Liver (tissue), 9 donors: ENCODE data around the gene TM7SF3. TPM values are rescaled to one million over a fixed set of nuclear protein-coding genes. Genes with fewer than 3 reads are reported as not detected.

Experiments
- DNase-seq: peaks from one replicate; pipeline ENCODE4 v3.0.0-alpha.2; 2017; ENCODE audit warnings: low spot score
- H3K27ac ChIP-seq, 2 donors: one replicate each; pipeline ENCODE4 v1.7.0; 2013; ENCODE audit warnings: inconsistent platforms in 2 of 2, low read length in 2 of 2, control low read depth in 1 of 2, low read depth in 1 of 2, mild to moderate bottlenecking in 1 of 2
- H3K27me3 ChIP-seq, 4 donors: one replicate each; pipeline versions ENCODE4 v1.6.1 to v1.7.0; 2013; ENCODE audit warnings: low read length in 3 of 4, inconsistent platforms in 1 of 4, mild to moderate bottlenecking in 1 of 4, moderate library complexity in 1 of 4; ENCODE audit not compliant: control insufficient read depth in 4 of 4, insufficient read depth in 4 of 4
- H3K36me3 ChIP-seq, 4 donors: one replicate each; pipeline versions ENCODE4 v1.6.1 to v1.7.0; 2013; ENCODE audit warnings: low read length in 3 of 4, mild to moderate bottlenecking in 3 of 4, low read depth in 1 of 4, moderate library complexity in 1 of 4; ENCODE audit not compliant: control insufficient read depth in 4 of 4, insufficient read depth in 3 of 4
- H3K4me1 ChIP-seq, 4 donors: one replicate each; pipeline versions ENCODE4 v1.6.1 to v1.7.0; 2013; ENCODE audit warnings: low read length in 3 of 4, mild to moderate bottlenecking in 3 of 4, moderate library complexity in 1 of 4; ENCODE audit not compliant: control insufficient read depth in 4 of 4, insufficient read depth in 4 of 4
- H3K4me3 ChIP-seq, 3 donors: one replicate each; pipeline versions ENCODE4 v1.6.1 to v1.7.0; 2013; ENCODE audit warnings: low read length in 3 of 3, control low read depth in 1 of 3, low read depth in 1 of 3, mild to moderate bottlenecking in 1 of 3
- H3K9ac ChIP-seq, 2 donors: one replicate each; pipeline ENCODE4 v1.7.0; 2013; ENCODE audit warnings: low read length in 2 of 2, mild to moderate bottlenecking in 2 of 2, moderate library complexity in 2 of 2, control low read depth in 1 of 2, low read depth in 1 of 2
- H3K9me3 ChIP-seq, 4 donors: one replicate each; pipeline versions ENCODE4 v1.6.1 to v1.7.0; 2013; ENCODE audit warnings: low read length in 3 of 4; ENCODE audit not compliant: control insufficient read depth in 4 of 4
- ATF3 ChIP-seq: IDR thresholded peaks from 2 replicates; pipeline ENCODE4 v1.6.1; 2016; ENCODE audit warnings: antibody characterized with exemption
- CTCF ChIP-seq: fragments of 150-350 bp; IDR thresholded peaks from 2 replicates; pipeline ENCODE4 v1.5.1; 2017; ENCODE audit warnings: improper control_type of control experiment, low read depth, low read length; ENCODE audit not compliant: missing input control
- EGR1 ChIP-seq, 2 donors: IDR thresholded peaks; 2 replicates each; pipeline ENCODE4 v1.6.1; 2016 to 2018; ENCODE audit warnings: antibody characterized with exemption in 2 of 2, low read depth in 2 of 2
- FOXA1 ChIP-seq: IDR thresholded peaks from 2 replicates; pipeline ENCODE4 v1.6.1; 2016; ENCODE audit warnings: antibody characterized with exemption
- FOXA2 ChIP-seq: IDR thresholded peaks from 2 replicates; pipeline ENCODE4 v1.6.1; 2016; ENCODE audit warnings: antibody characterized with exemption
- GABPA ChIP-seq, 2 donors: IDR thresholded peaks in 1 of 2; conservative IDR thresholded peaks in 1 of 2; 2 replicates each; pipeline ENCODE4 v1.6.1; 2016; ENCODE audit warnings: antibody characterized with exemption in 2 of 2, mild to moderate bottlenecking in 1 of 2, moderate library complexity in 1 of 2
- HNF4A ChIP-seq, 2 donors: conservative IDR thresholded peaks; 2 replicates each; pipeline ENCODE4 v1.6.1; 2016; ENCODE audit warnings: antibody characterized with exemption in 2 of 2, mild to moderate bottlenecking in 2 of 2
- HNF4G ChIP-seq: IDR thresholded peaks from 2 replicates; pipeline ENCODE4 v1.6.1; 2016; ENCODE audit warnings: antibody characterized with exemption
- JUND ChIP-seq, 2 donors: IDR thresholded peaks; 2 replicates each; pipeline ENCODE4 v1.6.1; 2016; ENCODE audit warnings: antibody characterized with exemption in 2 of 2
- NR2F2 ChIP-seq: IDR thresholded peaks from 2 replicates; pipeline ENCODE4 v1.6.1; 2016; ENCODE audit warnings: antibody characterized with exemption
- RAD21 ChIP-seq, 2 donors: IDR thresholded peaks; 2 replicates each; pipeline ENCODE4 v1.6.1; 2016; ENCODE audit warnings: antibody characterized with exemption in 2 of 2, mild to moderate bottlenecking in 2 of 2
- REST ChIP-seq: IDR thresholded peaks from 2 replicates; pipeline ENCODE4 v1.6.1; 2016; ENCODE audit warnings: antibody characterized with exemption, mild to moderate bottlenecking
- RXRA ChIP-seq, 2 donors: IDR thresholded peaks; 2 replicates each; pipeline ENCODE4 v1.6.1; 2017 to 2018; ENCODE audit warnings: antibody characterized with exemption in 2 of 2, mild to moderate bottlenecking in 1 of 2
- SP1 ChIP-seq: IDR thresholded peaks from 2 replicates; pipeline ENCODE4 v1.6.1; 2018; ENCODE audit warnings: antibody characterized with exemption, mild to moderate bottlenecking
- TAF1 ChIP-seq: conservative IDR thresholded peaks from 2 replicates; pipeline ENCODE4 v1.6.1; 2016; ENCODE audit warnings: antibody characterized with exemption, mild to moderate bottlenecking
- YY1 ChIP-seq: IDR thresholded peaks from 2 replicates; pipeline ENCODE4 v1.6.1; 2016; ENCODE audit warnings: antibody characterized with exemption, mild to moderate bottlenecking
- ZBTB33 ChIP-seq: IDR thresholded peaks from 2 replicates; pipeline ENCODE4 v1.6.1; 2016; ENCODE audit warnings: antibody characterized with exemption
- WGBS: extraction: QIAGEN DNeasy Blood & Tissue Kit; methylation state at CpG from one replicate; pipeline ENCODE4 v1.1.7; 2013; 5-methylcytosine and 5-hydroxymethylcytosine counted together
- polyA plus RNA-seq, 2 donors: library from polyadenylated mRNA; stranded (reverse) in 1 of 2; unstranded in 1 of 2; fragments of 200-250 nt in 1 of 2; fragments of >200 nt in 1 of 2; fragmentation: Nextera tagmentation in 1 of 2; extraction: Ambion mirVana in 1 of 2; gene quantifications; one replicate each; pipeline versions ENCODE4 v1.2.1 to v1.2.3, GENCODE V29; 2013 to 2015
- total RNA-seq, 2 donors: library from RNA; depleted of rRNA; stranded (reverse); fragments of >200 nt; gene quantifications; one replicate each; pipeline ENCODE4 v1.2.3, GENCODE V29; 2014
- donor health status: healthy.
- donor health status: healthy.
- donor health status: healthy.
- donor health status: healthy.
- donor health status: healthy.

The TM7SF3 gene
- total and polyA plus RNA-seq, 4 donors, result 21.5 to 60.8 (median 44.6) TPM

DNA sequence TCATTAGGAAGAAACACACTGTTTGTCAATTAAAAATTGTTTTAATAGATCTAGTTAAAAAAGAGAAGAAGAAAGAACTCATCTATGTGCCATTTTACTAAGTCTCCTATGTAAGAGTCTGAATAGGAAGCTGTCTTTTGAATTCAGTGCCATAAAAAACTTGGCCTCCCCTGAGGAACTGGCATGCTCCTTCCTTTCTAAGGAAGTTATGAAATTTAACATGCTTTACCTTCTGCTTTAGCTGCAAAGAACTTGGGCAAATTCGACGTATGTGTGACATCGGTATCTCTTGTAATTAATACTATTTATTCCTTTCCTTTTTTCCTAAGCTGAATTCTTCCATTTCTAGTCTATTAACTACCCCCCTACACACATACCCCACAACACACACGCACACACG is 12.5 kb downstream of the TM7SF3 start:
- no peaks in the 10 kb centered on the region for H3K9me3 ChIP-seq
- H3K27ac ChIP-seq, result no peak overlapping the region
- TF ChIP-seq FOXA2 (no peak), TAF1 (no peak), REST (no peak), EGR1 (IDR thresholded peaks at IDR 0.05; ENCODE audit: low read depth in 2 of 2) (no peak), HNF4G (no peak), RXRA (IDR thresholded peaks at IDR 0.05) (no peak), SP1 (no peak), FOXA1 (no peak), GABPA (IDR thresholded peaks at IDR 0.05 in 1 of 2, conservative IDR thresholded peaks at IDR 0.05 in 1 of 2) (no peak), CTCF (no peak), YY1 (no peak), HNF4A (conservative IDR thresholded peaks at IDR 0.05) (no peak), ZBTB33 (no peak), JUND (IDR thresholded peaks at IDR 0.05) (no peak), ATF3 (no peak), RAD21 (IDR thresholded peaks at IDR 0.05) (no peak)
- no peak for DNase-seq
- no peaks in the 10 kb centered on the region for H3K27me3 ChIP-seq
- no peak overlapping the region for H3K4me3 ChIP-seq
- H3K4me1 ChIP-seq, result peaks cover 4 to 8% (median 7%) of the 10 kb centered on the region in 4 donors
- 86% methylated on average over 5 of the region's 5 CpGs for WGBS
- H3K9ac ChIP-seq, result no peak overlapping the region
- peaks cover 0 to 8% (median 6%) of the 10 kb centered on the region in 4 donors for H3K36me3 ChIP-seq

DNA sequence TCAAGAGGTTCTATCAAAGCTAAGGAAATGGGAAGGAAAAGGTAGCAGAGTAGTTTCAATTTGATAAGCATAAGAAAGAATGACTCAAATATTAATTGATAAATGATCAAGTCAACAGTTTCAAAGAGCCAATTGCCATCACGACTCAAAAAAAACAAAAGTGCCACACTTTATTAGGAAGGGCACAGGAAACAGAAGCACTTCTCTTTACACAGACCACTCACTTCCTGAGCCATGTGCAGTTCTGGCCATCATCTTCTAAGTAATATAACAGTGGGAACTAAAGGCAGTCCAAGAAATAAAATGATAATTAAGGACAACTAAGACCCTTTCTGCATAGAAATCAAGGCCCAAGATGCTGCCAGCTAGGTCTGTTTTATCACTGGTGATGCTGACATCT is 13.2 kb downstream of the TM7SF3 start:
- Histone ChIP-seq H3K4me1 (peaks cover 2 to 9% (median 3%) of the 10 kb centered on the region in 4 donors), H3K27me3 (no peaks in the 10 kb centered on the region), H3K36me3 (peaks cover 0 to 8% (median 6%) of the 10 kb centered on the region in 4 donors), H3K27ac (no peak overlapping the region), H3K9ac (no peak overlapping the region), H3K4me3 (no peak overlapping the region), H3K9me3 (no peaks in the 10 kb centered on the region)
- TF ChIP-seq RAD21 (IDR thresholded peaks at IDR 0.05) (no peak), EGR1 (IDR thresholded peaks at IDR 0.05; ENCODE audit: low read depth in 2 of 2) (no peak), FOXA2 (no peak), FOXA1 (no peak), YY1 (no peak), NR2F2 (no peak), ZBTB33 (no peak), HNF4A (conservative IDR thresholded peaks at IDR 0.05) (no peak), RXRA (IDR thresholded peaks at IDR 0.05) (no peak), HNF4G (no peak), GABPA (IDR thresholded peaks at IDR 0.05 in 1 of 2, conservative IDR thresholded peaks at IDR 0.05 in 1 of 2) (no peak), ATF3 (no peak)
- DNase-seq, result no peak
- 69% methylated on average over 1 of the region's 1 CpG for WGBS
